Testis (tissue), 2 donors: ENCODE data around the gene TDRD12.

Experiments
- POLR2A ChIP-seq: fragments of 450-650 bp; IDR thresholded peaks from one replicate; pipeline ENCODE4 v1.6.1; 2017; ENCODE audit warnings: antibody characterized with exemption, mild to moderate bottlenecking, moderate library complexity
- TF ChIP-seq, protein P1 (sequence below), 3 experiments: fragments of 450-650 bp in 2 of 3; fragments of 200-600 bp in 1 of 3; sonication (generic) in 1 of 3; IDR thresholded peaks; one replicate each; pipeline ENCODE4 v1.5.1; 2016 to 2019; ENCODE audit warnings: antibody characterized with exemption in 3 of 3, mild to moderate bottlenecking in 2 of 3, moderate library complexity in 1 of 3

DNA sequence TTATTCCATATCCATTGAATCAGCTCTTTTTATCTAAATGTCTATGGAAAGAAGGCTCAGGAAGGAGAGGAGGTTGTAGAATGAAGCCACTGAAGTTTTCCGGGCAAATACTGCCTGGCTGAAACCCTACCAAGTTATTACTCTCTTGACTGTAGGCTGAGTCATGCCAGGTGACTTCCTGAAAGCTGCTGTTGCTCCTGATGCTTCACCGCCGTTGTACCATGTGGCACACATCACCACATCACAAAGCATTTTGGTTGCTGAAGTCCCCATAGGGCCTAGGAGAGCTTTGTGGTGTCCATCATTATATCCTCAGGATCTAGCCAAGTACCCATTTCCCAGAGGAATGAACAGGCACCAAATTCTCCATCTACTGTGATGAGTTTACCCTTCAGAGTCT, 11.1 kb upstream of the TDRD12 start:
- TF ChIP-seq, protein P1, sequence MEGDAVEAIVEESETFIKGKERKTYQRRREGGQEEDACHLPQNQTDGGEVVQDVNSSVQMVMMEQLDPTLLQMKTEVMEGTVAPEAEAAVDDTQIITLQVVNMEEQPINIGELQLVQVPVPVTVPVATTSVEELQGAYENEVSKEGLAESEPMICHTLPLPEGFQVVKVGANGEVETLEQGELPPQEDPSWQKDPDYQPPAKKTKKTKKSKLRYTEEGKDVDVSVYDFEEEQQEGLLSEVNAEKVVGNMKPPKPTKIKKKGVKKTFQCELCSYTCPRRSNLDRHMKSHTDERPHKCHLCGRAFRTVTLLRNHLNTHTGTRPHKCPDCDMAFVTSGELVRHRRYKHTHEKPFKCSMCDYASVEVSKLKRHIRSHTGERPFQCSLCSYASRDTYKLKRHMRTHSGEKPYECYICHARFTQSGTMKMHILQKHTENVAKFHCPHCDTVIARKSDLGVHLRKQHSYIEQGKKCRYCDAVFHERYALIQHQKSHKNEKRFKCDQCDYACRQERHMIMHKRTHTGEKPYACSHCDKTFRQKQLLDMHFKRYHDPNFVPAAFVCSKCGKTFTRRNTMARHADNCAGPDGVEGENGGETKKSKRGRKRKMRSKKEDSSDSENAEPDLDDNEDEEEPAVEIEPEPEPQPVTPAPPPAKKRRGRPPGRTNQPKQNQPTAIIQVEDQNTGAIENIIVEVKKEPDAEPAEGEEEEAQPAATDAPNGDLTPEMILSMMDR (IDR thresholded peaks at IDR 0.05) = no peak
- TF ChIP-seq POLR2A = no peak
